Measurements from ENCODE around the gene PANK3. TPM values are rescaled to one million over a fixed set of nuclear protein-coding genes. Genes with fewer than 3 reads are reported as not detected.

PANK3 gene
- total and polyA plus RNA-seq, 4 donors = 10.9 to 79.4 (median 42.4) TPM

DNA sequence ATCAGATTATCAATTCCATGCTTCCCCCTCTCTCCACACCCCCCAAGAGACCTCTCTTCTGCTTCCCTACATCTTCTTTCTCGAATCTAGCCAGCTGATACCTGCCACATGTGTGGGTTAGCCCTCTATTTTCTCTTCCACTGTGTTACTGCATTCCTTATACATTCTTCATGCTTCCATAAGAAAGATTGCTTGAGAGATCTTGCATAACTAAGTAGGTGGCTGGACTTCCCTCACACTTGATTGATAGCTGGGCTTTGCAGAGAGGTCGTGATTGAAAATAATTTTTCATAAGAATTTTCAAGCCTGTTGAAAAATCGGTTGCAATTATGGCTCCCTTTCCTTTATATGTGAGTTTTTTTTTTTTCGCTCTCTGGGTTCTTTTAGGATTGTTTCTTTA lies 33.0 kb upstream of the PANK3 start:
- Histone ChIP-seq H3K9ac (ENCODE audit: low read depth in 1 of 2, low read length in 2 of 2) (no peak overlapping the region), H3K9me3 (ENCODE audit: control insufficient read depth in 4 of 4, low read length in 3 of 4) (no peaks in the 10 kb centered on the region), H3K4me1 (ENCODE audit: control insufficient read depth in 4 of 4, insufficient read depth in 4 of 4, low read length in 3 of 4) (peaks cover 1 to 19% (median 10%) of the 10 kb centered on the region in 4 donors), H3K27ac (ENCODE audit: low read depth in 1 of 2, low read length in 2 of 2) (peak overlapping the region in 1 of 2 donors; percentile 86), H3K27me3 (ENCODE audit: control insufficient read depth in 4 of 4, insufficient read depth in 4 of 4, low read length in 3 of 4) (no peaks in the 10 kb centered on the region), H3K36me3 (ENCODE audit: control insufficient read depth in 4 of 4, insufficient read depth in 3 of 4, low read depth in 1 of 4, low read length in 3 of 4) (no peaks in the 10 kb centered on the region), H3K4me3 (ENCODE audit: low read depth in 1 of 3, low read length in 3 of 3) (no peak overlapping the region)
- 84% methylated on average over 4 of the region's 4 CpGs for WGBS
- no peak for TF ChIP-seq SP1 (IDR thresholded peaks at IDR 0.05)
- TF ChIP-seq YY1 (IDR thresholded peaks at IDR 0.05) = no peak
- TF ChIP-seq FOXA1 (IDR thresholded peaks at IDR 0.05) = no peak
- TF ChIP-seq ZBTB33 (IDR thresholded peaks at IDR 0.05) = no peak
- no peak for TF ChIP-seq GABPA (IDR thresholded peaks at IDR 0.05 in 1 of 2, conservative IDR thresholded peaks at IDR 0.05 in 1 of 2)
- TF ChIP-seq, protein P1, sequence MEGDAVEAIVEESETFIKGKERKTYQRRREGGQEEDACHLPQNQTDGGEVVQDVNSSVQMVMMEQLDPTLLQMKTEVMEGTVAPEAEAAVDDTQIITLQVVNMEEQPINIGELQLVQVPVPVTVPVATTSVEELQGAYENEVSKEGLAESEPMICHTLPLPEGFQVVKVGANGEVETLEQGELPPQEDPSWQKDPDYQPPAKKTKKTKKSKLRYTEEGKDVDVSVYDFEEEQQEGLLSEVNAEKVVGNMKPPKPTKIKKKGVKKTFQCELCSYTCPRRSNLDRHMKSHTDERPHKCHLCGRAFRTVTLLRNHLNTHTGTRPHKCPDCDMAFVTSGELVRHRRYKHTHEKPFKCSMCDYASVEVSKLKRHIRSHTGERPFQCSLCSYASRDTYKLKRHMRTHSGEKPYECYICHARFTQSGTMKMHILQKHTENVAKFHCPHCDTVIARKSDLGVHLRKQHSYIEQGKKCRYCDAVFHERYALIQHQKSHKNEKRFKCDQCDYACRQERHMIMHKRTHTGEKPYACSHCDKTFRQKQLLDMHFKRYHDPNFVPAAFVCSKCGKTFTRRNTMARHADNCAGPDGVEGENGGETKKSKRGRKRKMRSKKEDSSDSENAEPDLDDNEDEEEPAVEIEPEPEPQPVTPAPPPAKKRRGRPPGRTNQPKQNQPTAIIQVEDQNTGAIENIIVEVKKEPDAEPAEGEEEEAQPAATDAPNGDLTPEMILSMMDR (IDR thresholded peaks at IDR 0.05; ENCODE audit: low read depth, low read length, missing input control) = no peak
- no peak for TF ChIP-seq NR2F2 (IDR thresholded peaks at IDR 0.05)
- no peak for TF ChIP-seq REST (IDR thresholded peaks at IDR 0.05)
- TF ChIP-seq RAD21 (IDR thresholded peaks at IDR 0.05) = no peak
- TF ChIP-seq HNF4A (conservative IDR thresholded peaks at IDR 0.05) = no peak
- TF ChIP-seq EGR1 (IDR thresholded peaks at IDR 0.05; ENCODE audit: low read depth in 2 of 2) = no peak
- no peak for TF ChIP-seq TAF1 (conservative IDR thresholded peaks at IDR 0.05)
- no peak for DNase-seq (ENCODE audit: low spot score)

GRCh38 chr5:168611165-168611564 lies 32.0 kb upstream of the PANK3 start:
- Histone ChIP-seq H3K4me1 (ENCODE audit: control insufficient read depth in 4 of 4, insufficient read depth in 4 of 4, low read length in 3 of 4) (peaks cover 1 to 19% (median 10%) of the 10 kb centered on the region in 4 donors), H3K36me3 (ENCODE audit: control insufficient read depth in 4 of 4, insufficient read depth in 3 of 4, low read depth in 1 of 4, low read length in 3 of 4) (no peaks in the 10 kb centered on the region), H3K27ac (ENCODE audit: low read depth in 1 of 2, low read length in 2 of 2) (no peak overlapping the region), H3K9me3 (ENCODE audit: control insufficient read depth in 4 of 4, low read length in 3 of 4) (no peaks in the 10 kb centered on the region), H3K27me3 (ENCODE audit: control insufficient read depth in 4 of 4, insufficient read depth in 4 of 4, low read length in 3 of 4) (no peaks in the 10 kb centered on the region), H3K9ac (ENCODE audit: low read depth in 1 of 2, low read length in 2 of 2) (no peak overlapping the region), H3K4me3 (ENCODE audit: low read depth in 1 of 3, low read length in 3 of 3) (no peak overlapping the region)
- WGBS = 86% methylated on average over 7 of the region's 7 CpGs
- TF ChIP-seq SP1 (IDR thresholded peaks at IDR 0.05) (no peak), RXRA (IDR thresholded peaks at IDR 0.05) (no peak), REST (IDR thresholded peaks at IDR 0.05) (no peak)
- no peak for DNase-seq (ENCODE audit: low spot score)

Measured in liver (tissue), 9 donors.